Measurements from ENCODE around the gene MYO16.
"Not testable (repeated sequence)": the region's sequence is repeated elsewhere in the genome, so short reads cannot be mapped to it uniquely, and the experiment has no call there.

Gene MYO16

DNA sequence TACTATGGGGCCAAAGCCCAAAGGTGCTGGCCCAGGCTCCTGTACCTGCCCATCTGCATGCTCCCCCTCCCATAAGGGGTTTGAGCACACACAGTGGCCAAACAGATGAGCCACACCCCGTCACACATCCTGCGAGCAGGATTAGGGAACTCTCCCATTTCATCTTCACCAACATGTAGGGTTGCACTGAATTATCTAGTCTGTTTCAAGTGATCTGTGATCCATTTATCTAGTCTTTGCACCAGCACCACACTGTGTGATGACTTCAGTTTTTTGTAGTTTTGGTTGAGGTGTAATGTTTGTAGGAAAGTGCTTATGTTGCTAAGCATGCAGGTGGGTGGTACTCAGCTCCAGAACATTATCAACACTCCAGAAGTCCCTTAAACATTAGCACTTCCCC lies 249.3 kb downstream of the MYO16 start:
- in situ Hi-C loops (cut with MboI; ENCODE audit: low sequenced_read_pairs) = no loop called here

DNA sequence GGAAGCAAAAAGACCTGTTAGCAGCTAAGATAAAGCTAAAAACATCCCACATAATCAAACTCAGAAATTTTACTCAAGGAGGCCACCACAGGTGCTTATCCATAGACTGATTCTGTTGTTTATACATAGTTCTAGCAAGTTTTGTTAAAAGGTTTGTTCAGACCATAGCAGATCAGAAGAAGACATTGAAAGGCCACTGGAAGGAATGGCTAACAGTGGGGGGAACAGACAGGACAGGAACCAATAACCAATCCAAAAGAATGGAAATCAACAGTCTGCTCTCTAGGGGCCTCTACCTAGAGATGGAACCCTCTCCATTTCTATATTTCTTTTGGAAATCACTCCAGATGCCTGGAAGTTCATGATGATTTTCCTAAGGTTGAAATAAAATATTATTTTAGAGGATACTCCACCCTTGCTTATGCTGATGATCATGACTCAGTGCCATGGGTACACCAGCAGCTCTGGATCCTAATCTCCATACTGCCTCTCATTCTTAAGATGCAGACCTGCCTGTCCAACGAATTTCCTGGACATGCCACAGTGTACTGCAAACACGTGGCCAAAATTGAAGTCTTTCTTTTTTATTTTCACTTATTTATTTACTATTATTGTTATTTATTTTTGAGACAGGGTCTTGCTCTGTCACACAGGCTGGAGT lies 260.0 kb downstream of the MYO16 start:
- in situ Hi-C loops (cut with MboI; ENCODE audit: low sequenced_read_pairs) = no loop called here

DNA sequence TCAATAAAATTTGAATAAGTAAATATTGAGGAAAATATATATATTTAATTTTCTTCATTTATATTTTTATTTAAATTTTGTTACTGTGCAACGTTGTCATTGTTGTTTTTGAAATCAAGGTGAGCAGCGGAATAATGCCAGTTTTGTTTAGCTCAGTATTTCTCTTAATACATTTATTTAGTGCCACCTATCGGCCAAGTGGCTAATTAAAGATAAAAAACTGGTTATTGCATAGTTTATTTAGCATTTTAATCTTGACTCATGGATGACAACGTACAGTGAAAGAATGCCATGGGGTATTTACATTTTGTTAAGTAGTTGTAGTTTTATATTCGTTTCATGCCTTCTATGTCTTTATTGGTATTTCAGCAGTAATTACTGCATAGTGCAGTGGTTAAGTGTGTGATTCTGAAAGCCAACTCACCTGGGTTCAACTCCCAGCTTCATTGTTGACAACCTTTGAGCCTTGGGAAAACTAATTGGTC lies 265.9 kb downstream of the MYO16 start:
- in situ Hi-C loops (cut with MboI; ENCODE audit: low sequenced_read_pairs) = no loop called here

GRCh38 chr13:108897955-108898354 lies 268.5 kb downstream of the MYO16 start:
- in situ Hi-C loops (cut with MboI; ENCODE audit: low sequenced_read_pairs) = no loop called here

DNA sequence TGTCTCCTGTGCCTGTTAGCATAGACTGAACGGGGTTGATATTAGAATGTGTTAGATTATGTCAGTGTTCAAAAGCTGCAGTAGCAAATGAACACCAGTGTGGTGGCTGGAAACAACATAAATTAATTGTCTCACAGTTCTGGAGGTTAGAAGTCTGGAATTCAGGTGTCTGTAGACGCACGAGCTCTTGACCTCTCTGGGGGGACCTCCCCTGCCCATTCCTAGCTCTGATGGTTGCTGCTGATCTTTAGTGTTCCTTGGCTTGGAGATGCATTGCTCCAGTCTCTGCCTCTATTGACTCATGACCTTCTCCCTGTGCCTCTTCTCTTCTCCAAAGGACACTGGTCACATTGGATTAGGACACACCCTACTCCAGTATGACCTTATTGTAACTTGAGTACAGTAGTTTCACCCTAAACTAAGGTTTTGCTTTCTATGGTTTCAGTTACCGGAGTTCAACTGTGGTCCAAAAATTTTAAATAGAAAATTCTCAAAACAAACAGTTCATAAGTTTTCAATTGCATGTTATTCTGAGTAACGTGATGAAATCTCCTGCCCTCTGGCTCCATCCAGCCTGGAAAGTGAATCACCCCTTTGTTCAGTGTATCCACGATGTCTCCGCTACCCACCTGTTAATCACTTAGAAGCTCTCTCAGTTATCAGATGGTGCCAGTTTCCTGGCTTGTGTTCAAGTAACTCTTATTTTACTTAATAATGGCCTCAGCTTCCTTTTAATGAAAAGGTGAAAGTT lies 273.2 kb downstream of the MYO16 start:
- in situ Hi-C loops (cut with MboI; ENCODE audit: low sequenced_read_pairs) = no loop called here

- in situ Hi-C loops (cut with MboI; ENCODE audit: low sequenced_read_pairs) = no loop called here
These were observed 274.2 kb downstream of the MYO16 start for GRCh38 chr13:108903613-108904012.

- in situ Hi-C loops (cut with MboI; ENCODE audit: low sequenced_read_pairs) = no loop called here
These were observed 282.4 kb downstream of the MYO16 start for GRCh38 chr13:108911807-108912206.

DNA sequence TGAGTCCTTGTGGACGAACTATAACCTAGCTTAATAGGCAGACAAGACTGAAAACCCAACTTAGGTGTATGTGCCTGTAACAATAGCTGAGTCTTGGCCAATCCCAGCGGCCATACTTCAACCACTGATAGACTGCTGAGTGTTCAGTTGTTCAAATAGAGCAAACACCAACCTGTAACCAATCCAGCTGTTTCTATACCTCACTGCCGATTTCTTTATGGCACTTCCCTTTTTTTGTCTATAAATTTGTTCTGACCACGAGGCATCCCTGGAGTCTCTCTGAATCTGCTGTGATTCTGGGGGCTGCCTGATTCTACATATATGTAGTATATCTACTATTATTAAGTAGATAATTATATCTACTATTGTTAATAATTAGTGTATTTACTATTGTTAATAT lies 284.3 kb downstream of the MYO16 start:
- in situ Hi-C loops (cut with MboI; ENCODE audit: low sequenced_read_pairs) = not testable (repeated sequence)

DNA sequence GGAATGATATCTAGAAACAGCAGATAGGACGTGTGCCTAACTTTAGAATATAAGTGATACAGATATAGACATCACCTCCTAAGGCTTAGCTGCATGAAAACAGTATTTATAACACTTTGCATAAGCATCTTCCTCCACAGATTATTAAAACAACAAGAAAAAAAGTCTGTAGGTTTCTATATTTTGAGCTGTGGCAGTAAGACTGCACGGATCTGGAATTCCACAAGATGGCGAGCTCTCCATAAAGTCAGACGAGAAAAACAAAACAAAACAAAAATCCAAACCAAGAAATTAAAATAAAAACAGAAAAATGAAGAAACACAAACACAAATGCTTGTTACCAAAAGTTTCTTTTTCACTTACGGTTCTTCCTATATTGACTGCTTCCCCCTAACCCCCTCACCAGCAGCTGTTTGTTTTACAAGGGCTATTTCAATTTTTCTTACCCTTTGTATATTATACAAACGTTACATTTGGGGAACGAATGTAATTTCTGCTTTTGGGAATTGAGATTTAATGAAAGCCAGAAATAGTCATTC lies 285.8 kb downstream of the MYO16 start:
- in situ Hi-C loops (cut with MboI; ENCODE audit: low sequenced_read_pairs) = no loop called here

DNA sequence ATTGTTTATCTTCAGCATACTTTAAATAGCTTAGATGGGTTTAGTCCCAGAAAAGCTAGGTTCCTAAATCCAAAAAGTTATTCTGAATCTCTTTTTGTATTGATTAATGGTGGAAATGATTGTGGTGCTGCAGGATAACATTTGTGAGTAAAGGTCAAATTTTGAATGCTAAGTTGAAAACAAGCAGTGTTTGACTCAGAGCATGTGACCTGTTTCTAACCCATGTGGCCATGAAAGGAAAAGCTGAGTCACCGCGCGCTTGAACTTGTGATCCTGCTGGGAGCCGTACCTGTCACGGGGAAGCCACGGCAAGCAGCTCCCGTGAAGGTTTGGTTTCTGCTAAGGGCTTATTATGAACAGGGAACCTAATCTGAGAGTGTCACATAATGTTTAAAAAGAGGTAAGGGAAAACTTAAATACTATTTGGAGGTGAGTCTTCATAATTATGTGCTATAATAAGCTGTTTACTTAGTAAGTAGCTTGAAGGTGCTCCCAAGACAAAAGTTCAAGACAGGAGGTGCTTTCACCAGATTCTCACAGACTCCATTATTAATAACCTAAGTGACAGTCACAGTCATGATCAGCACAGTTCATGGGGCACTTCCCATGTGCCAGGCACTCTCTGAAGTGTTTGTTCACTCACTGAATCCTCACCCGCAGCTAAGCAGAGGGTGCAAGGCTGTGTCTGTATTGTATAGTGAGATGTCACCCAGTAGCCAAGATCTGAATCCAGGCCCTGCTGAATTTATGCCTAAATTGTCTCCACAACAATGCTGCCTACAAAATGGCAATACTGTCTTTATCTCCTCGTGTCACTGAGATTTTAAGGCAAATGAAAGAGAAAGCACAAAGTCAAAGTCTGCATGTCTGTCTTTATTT lies 286.5 kb downstream of the MYO16 start:
- in situ Hi-C loops (cut with MboI; ENCODE audit: low sequenced_read_pairs) = no loop called here

GRCh38 chr13:108917581-108917980 lies 288.2 kb downstream of the MYO16 start:
- in situ Hi-C loops (cut with MboI; ENCODE audit: low sequenced_read_pairs) = no loop called here

- in situ Hi-C loops (cut with MboI; ENCODE audit: low sequenced_read_pairs) = no loop called here
These were observed 289.9 kb downstream of the MYO16 start for GRCh38 chr13:108919036-108919907.

GRCh38 chr13:108920137-108920536 lies 290.7 kb downstream of the MYO16 start:
- in situ Hi-C loops (cut with MboI; ENCODE audit: low sequenced_read_pairs) = no loop called here

GRCh38 chr13:108921238-108921637 lies 291.8 kb downstream of the MYO16 start:
- in situ Hi-C loops (cut with MboI; ENCODE audit: low sequenced_read_pairs) = no loop called here

- in situ Hi-C loops (cut with MboI; ENCODE audit: low sequenced_read_pairs) = no loop called here
These were observed 292.7 kb downstream of the MYO16 start for GRCh38 chr13:108922108-108922507.

- in situ Hi-C loops (cut with MboI; ENCODE audit: low sequenced_read_pairs) = no loop called here
These were observed 294.1 kb downstream of the MYO16 start for GRCh38 chr13:108923386-108924047.

GRCh38 chr13:108924134-108924533 lies 294.7 kb downstream of the MYO16 start:
- in situ Hi-C loops (cut with MboI; ENCODE audit: low sequenced_read_pairs) = no loop called here

GRCh38 chr13:108924541-108924940 lies 295.1 kb downstream of the MYO16 start:
- in situ Hi-C loops (cut with MboI; ENCODE audit: low sequenced_read_pairs) = no loop called here

- in situ Hi-C loops (cut with MboI; ENCODE audit: low sequenced_read_pairs) = no loop called here
These were observed 295.7 kb downstream of the MYO16 start for GRCh38 chr13:108925070-108925469.

- in situ Hi-C loops (cut with MboI; ENCODE audit: low sequenced_read_pairs) = no loop called here
These were observed 297.5 kb downstream of the MYO16 start for GRCh38 chr13:108926862-108927261.

All from hTERT RPE-1 (cell line).